Calu3 (cell line): ENCODE measurements around the gene GABRE. TPM values are rescaled to one million over a fixed set of nuclear protein-coding genes. Genes with fewer than 3 reads are reported as not detected.

Experiments used
- BruUV-seq: library from RNA; stranded (reverse); fragments of 400-500 nt; replicated peaks from 2 replicates; lab custom pipeline; 2021; lab: Mats Ljungman, UMichigan
- CTCF ChIA-PET: fragments of 300-600 bp; sonication (Branson Sonifier 250); formaldehyde crosslinking; loops from one replicate; lab custom pipeline; 2022; ENCODE audit warnings: antibody characterized with exemption; lab: Charles Lee
- DNase-seq: peaks from one replicate; pipeline ENCODE4 v3.0.0; 2022
- H3K27ac Mint-ChIP-seq: one replicate; pipeline ENCODE4 v1.8.0; 2022; ENCODE audit warnings: mixed read lengths; ENCODE audit not compliant: unreplicated experiment
- H3K27me3 Mint-ChIP-seq: one replicate; pipeline ENCODE4 v1.8.0; 2022; ENCODE audit warnings: mixed read lengths; ENCODE audit not compliant: unreplicated experiment
- H3K36me3 Mint-ChIP-seq: one replicate; pipeline ENCODE4 v1.8.0; 2022; ENCODE audit warnings: mild to moderate bottlenecking, moderate library complexity, mixed read lengths; ENCODE audit not compliant: insufficient read depth, unreplicated experiment
- H3K4me1 Mint-ChIP-seq: one replicate; pipeline ENCODE4 v1.8.0; 2022; ENCODE audit warnings: mild to moderate bottlenecking, low read depth, mixed read lengths; ENCODE audit not compliant: unreplicated experiment
- H3K4me3 Mint-ChIP-seq: one replicate; pipeline ENCODE4 v1.8.0; 2022; ENCODE audit warnings: mild to moderate bottlenecking, low read depth, moderate library complexity, mixed read lengths; ENCODE audit not compliant: unreplicated experiment
- H3K9me3 Mint-ChIP-seq: one replicate; pipeline ENCODE4 v1.8.0; 2022; ENCODE audit warnings: low read depth, mixed read lengths; ENCODE audit not compliant: unreplicated experiment
- CTCF ChIP-seq: fragments of 200-600 bp; IDR thresholded peaks from one replicate; pipeline ENCODE4 v1.8.0; 2022; ENCODE audit warnings: antibody characterized with exemption; ENCODE audit not compliant: unreplicated experiment
- intact Hi-C: fragments of 100-400 bp; cut with micrococcal nuclease; formaldehyde crosslinking; loops from one replicate; pipeline ENCODE4 v1.10.0; 2022; ENCODE audit not compliant: unreplicated experiment
- total RNA-seq: library from RNA; stranded (reverse); gene quantifications from 2 replicates; pipeline ENCODE4 v1.2.3, GENCODE V29; 2022

GABRE gene
- total RNA-seq, 1 experiment from 2014 or later = 71.9 TPM

GRCh38 chrX:151985955-151986354 lies 11.5 kb upstream of the GABRE start:
- Mint-ChIP-seq H3K36me3 (peaks cover 5% of the 10 kb centered on the region), H3K4me3 (no peak overlapping the region), H3K27ac (peak overlapping the region; percentile 64), H3K4me1 (peaks cover 37% of the 10 kb centered on the region), H3K27me3 (no peaks in the 10 kb centered on the region), H3K9me3 (peaks cover 9% of the 10 kb centered on the region)
- no peak for TF ChIP-seq CTCF
- intact Hi-C loops = no loop called here
- CTCF ChIA-PET = interaction anchor here (0.7 kb wide), 1 partner anchor 835 kb away, joined by 3 read pairs; no protein-coding TSS in a partner anchor
- peak; percentile 28 for DNase-seq
- no TSS peak for BruUV-seq

GRCh38 chrX:151985531-151985930 lies 11.1 kb upstream of the GABRE start:
- Mint-ChIP-seq H3K36me3 (peaks cover 5% of the 10 kb centered on the region), H3K4me1 (peaks cover 37% of the 10 kb centered on the region), H3K27ac (peak overlapping the region; percentile 64), H3K4me3 (no peak overlapping the region), H3K27me3 (no peaks in the 10 kb centered on the region), H3K9me3 (peaks cover 9% of the 10 kb centered on the region)
- no peak for TF ChIP-seq CTCF
- no TSS peak for BruUV-seq
- no peak for DNase-seq
- intact Hi-C loops = no loop called here
- CTCF ChIA-PET = interaction anchor here (0.5 to 1.1 kb wide), 3 partner anchors 15 to 836 kb away, joined by 3 to 5 read pairs (median 3); no protein-coding TSS in a partner anchor

GRCh38 chrX:151984902-151985301 lies 10.4 kb upstream of the GABRE start:
- peak overlapping the region; percentile 8 for H3K4me3 Mint-ChIP-seq
- H3K36me3 Mint-ChIP-seq = peaks cover 5% of the 10 kb centered on the region
- no peak for TF ChIP-seq CTCF
- intact Hi-C loops = loop anchor here (5.0 kb wide), 1 partner anchor 233 kb away; no protein-coding TSS in a partner anchor
- CTCF ChIA-PET = interaction anchor here (0.5 to 1.1 kb wide), 3 partner anchors 15 to 87 kb away, joined by 3 to 5 read pairs (median 4); no protein-coding TSS in a partner anchor
- H3K9me3 Mint-ChIP-seq = peaks cover 9% of the 10 kb centered on the region
- DNase-seq = no peak
- no peaks in the 10 kb centered on the region for H3K27me3 Mint-ChIP-seq
- peak overlapping the region; percentile 84 for H3K27ac Mint-ChIP-seq
- peaks cover 37% of the 10 kb centered on the region for H3K4me1 Mint-ChIP-seq
- BruUV-seq = no TSS peak

- CTCF ChIA-PET = interaction anchor here (0.7 to 1.1 kb wide), 3 partner anchors 73 to 172 kb away, joined by 3 to 4 read pairs (median 3); no protein-coding TSS in a partner anchor
- TF ChIP-seq CTCF = no peak
- intact Hi-C loops = loop anchor here (5.0 kb wide), 1 partner anchor 232 kb away; no protein-coding TSS in a partner anchor
Measured at GRCh38 chrX:151984328-151984727, 9.9 kb upstream of the GABRE start.

More at GRCh38 chrX:151984328-151984727, 9.9 kb upstream of the GABRE start:
- H3K4me1 Mint-ChIP-seq = peaks cover 37% of the 10 kb centered on the region
- DNase-seq = peak; percentile 25
- H3K27ac Mint-ChIP-seq = peak overlapping the region; percentile 84
- no peaks in the 10 kb centered on the region for H3K27me3 Mint-ChIP-seq
- H3K9me3 Mint-ChIP-seq = peaks cover 6% of the 10 kb centered on the region
- peaks cover 5% of the 10 kb centered on the region for H3K36me3 Mint-ChIP-seq
- peak overlapping the region; percentile 8 for H3K4me3 Mint-ChIP-seq
- no TSS peak for BruUV-seq
